HEK293 (cell line): Measurements from ENCODE around the gene MTX2.

ENCODE experiments used
- CTCF ChIA-PET: fragments of 350-600 bp; formaldehyde crosslinking; extraction: SDS; loops from one replicate; lab custom pipeline; 2021; ENCODE audit warnings: antibody characterized with exemption; lab: Yijun Ruan, JAX
- POLR2A ChIA-PET: fragments of 300-600 bp; formaldehyde crosslinking; extraction: SDS; loops from one replicate; lab custom pipeline; 2020; ENCODE audit warnings: antibody characterized with exemption, inconsistent platforms; lab: Yijun Ruan, JAX
- H3K27ac ChIP-seq: fragments of 200-500 bp; sonication (Bioruptor generic); 2 replicates; pipeline ENCODE4 v1.5.1; 2014; ENCODE audit warnings: low read depth, low read length, control low read depth, inconsistent platforms; ENCODE audit errors: extremely low read depth
- H3K36me3 ChIP-seq, 2 experiments: fragments of 200-500 bp in 1 of 2; sonication (Bioruptor generic) in 1 of 2; 1 replicate in 1 of 2; 2 replicates in 1 of 2; pipeline ENCODE4 v1.5.1; 2014 to 2017; ENCODE audit warnings: inconsistent platforms in 2 of 2, low read length in 2 of 2; ENCODE audit not compliant: control insufficient read depth in 2 of 2, insufficient read depth in 1 of 2
- H3K4me1 ChIP-seq: fragments of 200-500 bp; sonication (Bioruptor generic); 2 replicates; pipeline ENCODE4 v1.5.1; 2014; ENCODE audit warnings: mild to moderate bottlenecking, low read length, inconsistent platforms; ENCODE audit not compliant: control insufficient read depth, insufficient read depth
- H3K4me3 ChIP-seq: 2 replicates; pipeline ENCODE4 v1.5.1; 2011; ENCODE audit warnings: low read depth, mild to moderate bottlenecking, control low read depth, low read length, moderate library complexity
- H3K9me3 ChIP-seq: fragments of 200-500 bp; sonication (Bioruptor generic); 2 replicates; pipeline ENCODE4 v1.5.1; 2014; ENCODE audit warnings: low read depth, low read length, inconsistent platforms; ENCODE audit not compliant: control insufficient read depth, insufficient read depth
- BCL6B ChIP-seq: fragments of 450-650 bp; formaldehyde crosslinking; IDR thresholded peaks from 2 replicates; pipeline ENCODE4 v1.5.1; 2017; ENCODE audit warnings: missing biosample characterization, missing genetic modification characterization
- ELK4 ChIP-seq: IDR thresholded peaks from 2 replicates; pipeline ENCODE4 v1.6.1; 2011; ENCODE audit warnings: mild to moderate bottlenecking, low read depth, low read length, borderline replicate concordance
- KLF10 ChIP-seq: fragments of 450-650 bp; IDR thresholded peaks from 2 replicates; pipeline ENCODE4 v1.5.1; 2018; ENCODE audit warnings: missing biosample characterization, mild to moderate bottlenecking, missing genetic modification characterization
- REPIN1 ChIP-seq: fragments of 450-650 bp; formaldehyde crosslinking; IDR thresholded peaks from 2 replicates; pipeline ENCODE4 v1.5.1; 2017; ENCODE audit warnings: missing biosample characterization, missing genetic modification characterization, low read depth
- REST ChIP-seq: fragments of 450-650 bp; formaldehyde crosslinking; IDR thresholded peaks from 2 replicates; pipeline ENCODE4 v1.5.1; 2016; ENCODE audit warnings: missing biosample characterization, missing genetic modification characterization
- SP3 ChIP-seq: fragments of 450-650 bp; formaldehyde crosslinking; IDR thresholded peaks from 2 replicates; pipeline ENCODE4 v1.5.1; 2016; ENCODE audit warnings: missing biosample characterization, missing genetic modification characterization
- ZBTB21 ChIP-seq: fragments of 450-650 bp; formaldehyde crosslinking; IDR thresholded peaks from 2 replicates; pipeline ENCODE4 v1.5.1; 2017; ENCODE audit warnings: missing biosample characterization, missing genetic modification characterization
- ZBTB49 ChIP-seq: fragments of 450-650 bp; formaldehyde crosslinking; IDR thresholded peaks from 2 replicates; pipeline ENCODE4 v1.5.1; 2016; ENCODE audit warnings: missing biosample characterization, missing genetic modification characterization, low read depth
- ZFHX2 ChIP-seq: fragments of 450-650 bp; formaldehyde crosslinking; conservative IDR thresholded peaks from 2 replicates; pipeline ENCODE4 v1.5.1; 2016; ENCODE audit warnings: missing biosample characterization, missing genetic modification characterization
- ZNF112 ChIP-seq: fragments of 450-650 bp; formaldehyde crosslinking; IDR thresholded peaks from 2 replicates; pipeline ENCODE4 v1.5.0; 2017; ENCODE audit warnings: missing biosample characterization, missing genetic modification characterization
- ZNF157 ChIP-seq: fragments of 450-650 bp; formaldehyde crosslinking; IDR thresholded peaks from 2 replicates; pipeline ENCODE4 v1.5.1; 2016; ENCODE audit warnings: missing biosample characterization, missing genetic modification characterization
- ZNF169 ChIP-seq: fragments of 450-650 bp; formaldehyde crosslinking; IDR thresholded peaks from 2 replicates; pipeline ENCODE4 v1.5.1; 2016; ENCODE audit warnings: missing biosample characterization, missing genetic modification characterization
- ZNF175 ChIP-seq: fragments of 450-650 bp; formaldehyde crosslinking; IDR thresholded peaks from 2 replicates; pipeline ENCODE4 v1.5.1; 2016; ENCODE audit warnings: missing biosample characterization, missing genetic modification characterization
- ZNF211 ChIP-seq: fragments of 450-650 bp; formaldehyde crosslinking; IDR thresholded peaks from 2 replicates; pipeline ENCODE4 v1.5.1; 2016; ENCODE audit warnings: low read depth, missing biosample characterization, missing genetic modification characterization
- ZNF274 ChIP-seq, 2 experiments: fragments of 200-500 bp in 1 of 2; fragments of 450-650 bp in 1 of 2; sonication (Bioruptor generic) in 1 of 2; formaldehyde crosslinking in 1 of 2; IDR thresholded peaks; 2 replicates each; pipeline versions ENCODE4 v1.5.1 to v1.6.1; 2014 to 2016; ENCODE audit warnings: borderline replicate concordance in 1 of 2, inconsistent platforms in 1 of 2, low read length in 1 of 2, missing biosample characterization in 1 of 2, missing genetic modification characterization in 1 of 2
- ZNF280D ChIP-seq: fragments of 450-650 bp; formaldehyde crosslinking; IDR thresholded peaks from 2 replicates; pipeline ENCODE4 v1.5.1; 2016; ENCODE audit warnings: missing biosample characterization, missing genetic modification characterization
- ZNF292 ChIP-seq: fragments of 450-650 bp; formaldehyde crosslinking; IDR thresholded peaks from 2 replicates; pipeline ENCODE4 v1.5.1; 2016; ENCODE audit warnings: low read depth, missing biosample characterization, missing genetic modification characterization, borderline replicate concordance
- ZNF426 ChIP-seq: fragments of 450-650 bp; formaldehyde crosslinking; IDR thresholded peaks from 2 replicates; pipeline ENCODE4 v1.5.1; 2017; ENCODE audit warnings: missing biosample characterization, missing genetic modification characterization, mild to moderate bottlenecking, inconsistent platforms, moderate library complexity
- ZNF433 ChIP-seq: fragments of 450-650 bp; formaldehyde crosslinking; IDR thresholded peaks from 2 replicates; pipeline ENCODE4 v1.5.1; 2016; ENCODE audit warnings: missing biosample characterization, missing genetic modification characterization, low read depth
- ZNF449 ChIP-seq: fragments of 450-650 bp; formaldehyde crosslinking; IDR thresholded peaks from 2 replicates; pipeline ENCODE4 v1.5.1; 2017; ENCODE audit warnings: missing biosample characterization, mild to moderate bottlenecking, missing genetic modification characterization, moderate library complexity
- ZNF48 ChIP-seq: fragments of 450-650 bp; formaldehyde crosslinking; IDR thresholded peaks from 2 replicates; pipeline ENCODE4 v1.5.1; 2016; ENCODE audit warnings: missing biosample characterization, missing genetic modification characterization
- ZNF501 ChIP-seq: fragments of 450-650 bp; formaldehyde crosslinking; IDR thresholded peaks from 2 replicates; pipeline ENCODE4 v1.5.1; 2016; ENCODE audit warnings: missing biosample characterization, missing genetic modification characterization
- ZNF561 ChIP-seq: fragments of 450-650 bp; IDR thresholded peaks from 2 replicates; pipeline ENCODE4 v1.5.1; 2018; ENCODE audit warnings: missing biosample characterization, missing genetic modification characterization, borderline replicate concordance
- ZNF76 ChIP-seq: fragments of 450-650 bp; formaldehyde crosslinking; IDR thresholded peaks from 2 replicates; pipeline ENCODE4; 2016; ENCODE audit warnings: low read depth, missing biosample characterization, missing genetic modification characterization, borderline replicate concordance

MTX2 gene

GRCh38 chr2:176297067-176297466 is 27.8 kb downstream of the MTX2 start (continued):
- TF ChIP-seq ZNF280D (tag by site-specific recombination) (no peak), REST (tag by site-specific recombination) (no peak), ZBTB49 (tag by site-specific recombination) (no peak), BCL6B (tag by site-specific recombination) (no peak), ZNF157 (tag by site-specific recombination) (no peak), ZNF292 (tag by site-specific recombination) (no peak), ZBTB21 (tag by site-specific recombination) (no peak), ZNF274 (IDR thresholded peaks at IDR 0.05; ENCODE audit: low read length) (no peak), ZNF274 (tag by site-specific recombination; IDR thresholded peaks at IDR 0.05; ENCODE audit: borderline replicate concordance) (no peak)

GRCh38 chr2:176297737-176298136 is 28.5 kb downstream of the MTX2 start:
- no peaks in the 10 kb centered on the region for H3K9me3 ChIP-seq
- no peak overlapping the region for H3K4me3 ChIP-seq
- peaks cover 4% of the 10 kb centered on the region for H3K4me1 ChIP-seq
- H3K27ac ChIP-seq = no peak overlapping the region
- CTCF ChIA-PET = interaction anchor here (0.7 to 0.8 kb wide), 2 partner anchors 59 to 157 kb away, joined by 3 to 4 read pairs; no protein-coding TSS in a partner anchor
- POLR2A ChIA-PET = no interaction called here
- peaks cover 0 to 5% of the 10 kb centered on the region in 2 experiments; a peak in 1 of 3 replicates for H3K36me3 ChIP-seq
- TF ChIP-seq ZNF561 (tag by site-specific recombination) (no peak), ZNF449 (no peak), ZNF48 (no peak), ZNF426 (no peak), REPIN1 (tag by site-specific recombination) (no peak), ZNF433 (tag by site-specific recombination) (no peak), ZNF175 (tag by site-specific recombination) (no peak), ZNF169 (no peak), SP3 (tag by site-specific recombination) (no peak), KLF10 (tag by site-specific recombination) (no peak), ZNF501 (no peak), ZNF76 (tag by site-specific recombination) (no peak), ZNF211 (tag by site-specific recombination) (no peak), ELK4 (no peak), ZFHX2 (no peak), ZNF112 (tag by site-specific recombination) (no peak)
